HepG2 (cell line): ENCODE data around the gene ADGRG6. TPM values are rescaled to one million over a fixed set of nuclear protein-coding genes. Genes with fewer than 3 reads are reported as not detected.
A peak's percentile ranks its signal among the peaks of the same experiment; 100 is the strongest.

ENCODE experiments used
- ATRX ChIP-seq: sonication (generic); formaldehyde crosslinking; IDR thresholded peaks from 2 replicates; pipeline ENCODE4 v1.4.0; 2020; ENCODE audit warnings: missing genetic modification reagents, borderline replicate concordance
- DNMT3B ChIP-seq: conservative IDR thresholded peaks from 2 replicates; pipeline ENCODE4 v1.6.1; 2016; ENCODE audit warnings: missing biosample characterization, control low read depth
- FOXK2 ChIP-seq: fragments of 450-650 bp; IDR thresholded peaks from 2 replicates; pipeline ENCODE4 v1.6.1; 2016
- GATAD2A ChIP-seq: IDR thresholded peaks from 2 replicates; pipeline ENCODE4 v1.6.1; 2016
- JDP2 ChIP-seq: sonication (generic); formaldehyde crosslinking; IDR thresholded peaks from 2 replicates; pipeline ENCODE4 v1.8.1; 2022; ENCODE audit warnings: missing genetic modification reagents, borderline replicate concordance
- KLF11 ChIP-seq: IDR thresholded peaks from 2 replicates; pipeline ENCODE4 v1.6.1; 2016; ENCODE audit warnings: missing compliant biosample characterization
- KLF13 ChIP-seq: sonication (generic); formaldehyde crosslinking; IDR thresholded peaks from 2 replicates; pipeline ENCODE4 v1.4.0; 2020; ENCODE audit warnings: mild to moderate bottlenecking, missing genetic modification reagents
- KLF9 ChIP-seq: IDR thresholded peaks from 2 replicates; pipeline ENCODE4 v1.6.1; 2016; ENCODE audit warnings: low read depth
- MTA1 ChIP-seq: sonication (generic); formaldehyde crosslinking; IDR thresholded peaks from 2 replicates; pipeline ENCODE4 v1.4.0; 2020; ENCODE audit warnings: missing genetic modification reagents, mild to moderate bottlenecking, borderline replicate concordance
- NFKB2 ChIP-seq: sonication (generic); formaldehyde crosslinking; IDR thresholded peaks from 2 replicates; pipeline ENCODE4 v1.4.0; 2020; ENCODE audit warnings: missing genetic modification reagents, borderline replicate concordance
- NR2C2 ChIP-seq: sonication (generic); formaldehyde crosslinking; IDR thresholded peaks from 2 replicates; pipeline ENCODE4 v1.4.0; 2020; ENCODE audit warnings: missing genetic modification reagents, mild to moderate bottlenecking, moderate library complexity, borderline replicate concordance
- RORA ChIP-seq: sonication (generic); formaldehyde crosslinking; IDR thresholded peaks from 2 replicates; pipeline ENCODE4 v1.5.0; 2020; ENCODE audit warnings: mild to moderate bottlenecking, missing genetic modification reagents, moderate library complexity
- SOX13 ChIP-seq, 3 experiments: fragments of 450-650 bp in 1 of 3; sonication (generic) in 1 of 3; formaldehyde crosslinking in 1 of 3; IDR thresholded peaks in 2 of 3; conservative IDR thresholded peaks in 1 of 3; 2 replicates each; pipeline versions ENCODE4 v1.5.0 to v1.6.1; 2016 to 2020; ENCODE audit warnings: antibody characterized with exemption in 1 of 3, mild to moderate bottlenecking in 1 of 3, missing compliant biosample characterization in 1 of 3, missing genetic modification reagents in 1 of 3, moderate library complexity in 1 of 3
- SP1 ChIP-seq, 2 experiments: fragments of 450-650 bp in 1 of 2; sonication (generic) in 1 of 2; formaldehyde crosslinking in 1 of 2; IDR thresholded peaks; 2 replicates each; pipeline versions ENCODE4 v1.4.0 to v1.6.1; 2016 to 2020; ENCODE audit warnings: missing genetic modification reagents in 1 of 2
- STAG1 ChIP-seq: sonication (generic); formaldehyde crosslinking; IDR thresholded peaks from 2 replicates; pipeline ENCODE4 v1.4.0; 2020; ENCODE audit warnings: missing genetic modification reagents
- ZBTB7A ChIP-seq: sonication (generic); formaldehyde crosslinking; IDR thresholded peaks from 2 replicates; pipeline ENCODE4 v1.8.0; 2022; ENCODE audit warnings: mild to moderate bottlenecking, missing genetic modification reagents
- ZKSCAN5 ChIP-seq: sonication (generic); formaldehyde crosslinking; IDR thresholded peaks from 2 replicates; pipeline ENCODE4 v1.5.1; 2020; ENCODE audit warnings: mild to moderate bottlenecking, missing genetic modification reagents
- ZNF253 ChIP-seq: sonication (generic); formaldehyde crosslinking; IDR thresholded peaks from 2 replicates; pipeline ENCODE4 v1.8.0; 2022; ENCODE audit warnings: mild to moderate bottlenecking, missing genetic modification reagents, borderline replicate concordance
- ZNF33A ChIP-seq: sonication (generic); formaldehyde crosslinking; IDR thresholded peaks from 2 replicates; pipeline ENCODE4 v1.5.1; 2020; ENCODE audit warnings: missing genetic modification reagents, mild to moderate bottlenecking, moderate library complexity, borderline replicate concordance
- ZNF850 ChIP-seq: sonication (generic); formaldehyde crosslinking; conservative IDR thresholded peaks from 2 replicates; pipeline ENCODE4 v1.9.0; 2021; ENCODE audit warnings: mild to moderate bottlenecking, missing genetic modification reagents
- polyA plus RNA-seq, 8 experiments: library from polyadenylated mRNA; depleted of rRNA in 3 of 8; stranded (reverse) in 7 of 8; unstranded in 1 of 8; fragments of >200 nt; fragmentation: Illumina TruSeq in 4 of 8; extraction: Trizol in 4 of 8; gene quantifications; 2 replicates each; pipeline versions ENCODE4 v1.2.1 to v1.2.3, GENCODE V29; 2011 to 2016; ENCODE audit warnings: low read depth in 4 of 8, missing spikeins in 1 of 8, mixed read lengths in 1 of 8; ENCODE audit not compliant: insufficient read depth in 1 of 8
- total RNA-seq, 5 experiments: library from RNA; depleted of rRNA; stranded (reverse); fragments of >200 nt; fragmentation: Illumina TruSeq; extraction: Trizol; gene quantifications; 2 replicates each; pipeline ENCODE4 v1.2.3, GENCODE V29; 2016; ENCODE audit warnings: low read depth in 1 of 5
- TF ChIP-seq, protein P1 (sequence below): sonication (generic); formaldehyde crosslinking; IDR thresholded peaks from 2 replicates; pipeline ENCODE4 v1.4.0; 2020; ENCODE audit warnings: missing genetic modification reagents, borderline replicate concordance
- TF ChIP-seq, protein P2 (sequence below): sonication (generic); formaldehyde crosslinking; IDR thresholded peaks from 2 replicates; pipeline ENCODE4 v1.5.1; 2020; ENCODE audit warnings: mild to moderate bottlenecking, missing genetic modification reagents
- TF ChIP-seq, protein P3 (sequence below): sonication (generic); formaldehyde crosslinking; IDR thresholded peaks from 2 replicates; pipeline ENCODE4 v1.5.0; 2020; ENCODE audit warnings: missing genetic modification reagents

Gene ADGRG6
- total and polyA plus RNA-seq, 2 of the 13 experiments (the other 11 are each of a cell fraction or from before 2014, with no cell fraction given), result 129 to 249 TPM

DNA sequence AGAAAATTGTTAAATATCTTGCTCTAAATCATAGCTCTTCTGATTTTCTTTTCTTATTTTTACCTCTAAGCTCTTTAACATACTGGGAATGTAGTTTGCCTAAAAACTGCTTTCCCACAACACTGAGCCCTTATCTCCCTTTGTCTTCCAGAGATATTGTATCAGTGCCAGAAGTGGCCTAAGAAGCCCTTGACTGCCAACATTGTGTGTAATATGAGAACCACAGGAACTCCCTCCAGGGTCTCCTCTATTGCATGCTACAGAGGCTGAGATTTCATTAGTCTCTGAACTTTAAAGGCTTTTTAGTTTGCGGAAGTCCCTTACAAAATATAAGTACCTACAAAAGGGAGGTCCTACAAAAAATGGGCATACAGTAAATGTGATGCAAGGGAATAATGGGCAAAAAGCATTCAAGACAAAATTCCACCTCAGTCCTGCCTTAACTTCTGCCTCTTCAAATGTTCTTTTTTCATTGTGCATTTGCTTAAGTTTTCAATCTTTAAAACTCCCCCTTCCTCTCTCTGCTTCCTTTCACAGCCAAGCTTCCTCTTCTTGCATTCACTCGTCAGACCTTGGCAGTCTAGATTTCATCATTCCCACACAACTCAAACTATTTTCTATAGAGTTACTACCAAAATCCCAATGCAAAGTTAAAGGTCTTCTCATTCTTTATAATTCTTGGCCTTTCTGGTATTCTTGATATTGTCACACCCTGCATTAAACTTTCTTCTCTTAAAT lies 76.5 kb downstream of the ADGRG6 start (continued):
- TF ChIP-seq JDP2, result no peak
- TF ChIP-seq ZNF33A (CRISPR knock-in tag), result no peak
- TF ChIP-seq GATAD2A (CRISPR knock-in tag), result peak; percentile 94
- TF ChIP-seq KLF13 (CRISPR knock-in tag), result no peak
- TF ChIP-seq ZBTB7A, result no peak
- TF ChIP-seq, protein P1, sequence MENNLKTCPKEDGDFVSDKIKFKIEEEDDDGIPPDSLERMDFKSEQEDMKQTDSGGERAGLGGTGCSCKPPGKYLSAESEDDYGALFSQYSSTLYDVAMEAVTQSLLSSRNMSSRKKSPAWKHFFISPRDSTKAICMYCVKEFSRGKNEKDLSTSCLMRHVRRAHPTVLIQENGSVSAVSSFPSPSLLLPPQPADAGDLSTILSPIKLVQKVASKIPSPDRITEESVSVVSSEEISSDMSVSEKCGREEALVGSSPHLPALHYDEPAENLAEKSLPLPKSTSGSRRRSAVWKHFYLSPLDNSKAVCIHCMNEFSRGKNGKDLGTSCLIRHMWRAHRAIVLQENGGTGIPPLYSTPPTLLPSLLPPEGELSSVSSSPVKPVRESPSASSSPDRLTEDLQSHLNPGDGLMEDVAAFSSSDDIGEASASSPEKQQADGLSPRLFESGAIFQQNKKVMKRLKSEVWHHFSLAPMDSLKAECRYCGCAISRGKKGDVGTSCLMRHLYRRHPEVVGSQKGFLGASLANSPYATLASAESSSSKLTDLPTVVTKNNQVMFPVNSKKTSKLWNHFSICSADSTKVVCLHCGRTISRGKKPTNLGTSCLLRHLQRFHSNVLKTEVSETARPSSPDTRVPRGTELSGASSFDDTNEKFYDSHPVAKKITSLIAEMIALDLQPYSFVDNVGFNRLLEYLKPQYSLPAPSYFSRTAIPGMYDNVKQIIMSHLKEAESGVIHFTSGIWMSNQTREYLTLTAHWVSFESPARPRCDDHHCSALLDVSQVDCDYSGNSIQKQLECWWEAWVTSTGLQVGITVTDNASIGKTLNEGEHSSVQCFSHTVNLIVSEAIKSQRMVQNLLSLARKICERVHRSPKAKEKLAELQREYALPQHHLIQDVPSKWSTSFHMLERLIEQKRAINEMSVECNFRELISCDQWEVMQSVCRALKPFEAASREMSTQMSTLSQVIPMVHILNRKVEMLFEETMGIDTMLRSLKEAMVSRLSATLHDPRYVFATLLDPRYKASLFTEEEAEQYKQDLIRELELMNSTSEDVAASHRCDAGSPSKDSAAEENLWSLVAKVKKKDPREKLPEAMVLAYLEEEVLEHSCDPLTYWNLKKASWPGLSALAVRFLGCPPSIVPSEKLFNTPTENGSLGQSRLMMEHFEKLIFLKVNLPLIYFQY (CRISPR knock-in tag), result peak; percentile 15; the same call in 1 of the 2 replicates
- TF ChIP-seq SOX13 (IDR thresholded peaks at IDR 0.05), result peak; percentile 73; the same call in 1 of the 2 replicates
- peak in 1 of 2 experiments; percentile 97; a peak in 2 of 4 replicates for TF ChIP-seq SOX13 (CRISPR knock-in tag; conservative IDR thresholded peaks at IDR 0.05 in 1 of 2, IDR thresholded peaks at IDR 0.05 in 1 of 2)
- TF ChIP-seq, protein P2, sequence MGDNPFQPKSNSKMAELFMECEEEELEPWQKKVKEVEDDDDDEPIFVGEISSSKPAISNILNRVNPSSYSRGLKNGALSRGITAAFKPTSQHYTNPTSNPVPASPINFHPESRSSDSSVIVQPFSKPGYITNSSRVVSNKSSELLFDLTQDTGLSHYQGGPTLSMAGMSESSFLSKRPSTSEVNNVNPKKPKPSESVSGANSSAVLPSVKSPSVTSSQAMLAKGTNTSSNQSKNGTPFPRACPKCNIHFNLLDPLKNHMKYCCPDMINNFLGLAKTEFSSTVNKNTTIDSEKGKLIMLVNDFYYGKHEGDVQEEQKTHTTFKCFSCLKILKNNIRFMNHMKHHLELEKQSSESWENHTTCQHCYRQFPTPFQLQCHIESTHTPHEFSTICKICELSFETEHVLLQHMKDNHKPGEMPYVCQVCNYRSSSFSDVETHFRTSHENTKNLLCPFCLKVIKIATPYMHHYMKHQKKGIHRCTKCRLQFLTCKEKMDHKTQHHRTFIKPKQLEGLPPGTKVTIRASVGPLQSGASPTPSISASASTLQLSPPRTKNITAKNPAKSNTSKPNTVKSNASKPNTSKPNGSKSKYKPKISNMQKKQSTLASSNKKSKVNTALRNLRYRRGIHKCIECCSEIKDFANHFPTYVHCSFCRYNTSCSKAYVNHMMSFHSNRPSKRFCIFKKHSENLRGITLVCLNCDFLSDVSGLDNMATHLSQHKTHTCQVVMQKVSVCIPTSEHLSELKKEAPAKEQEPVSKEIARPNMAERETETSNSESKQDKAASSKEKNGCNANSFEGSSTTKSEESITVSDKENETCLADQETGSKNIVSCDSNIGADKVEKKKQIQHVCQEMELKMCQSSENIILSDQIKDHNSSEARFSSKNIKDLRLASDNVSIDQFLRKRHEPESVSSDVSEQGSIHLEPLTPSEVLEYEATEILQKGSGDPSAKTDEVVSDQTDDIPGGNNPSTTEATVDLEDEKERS (CRISPR knock-in tag), result no peak
- no peak for TF ChIP-seq ATRX (CRISPR knock-in tag)
- no peak for TF ChIP-seq NR2C2 (CRISPR knock-in tag)
- TF ChIP-seq, protein P3, sequence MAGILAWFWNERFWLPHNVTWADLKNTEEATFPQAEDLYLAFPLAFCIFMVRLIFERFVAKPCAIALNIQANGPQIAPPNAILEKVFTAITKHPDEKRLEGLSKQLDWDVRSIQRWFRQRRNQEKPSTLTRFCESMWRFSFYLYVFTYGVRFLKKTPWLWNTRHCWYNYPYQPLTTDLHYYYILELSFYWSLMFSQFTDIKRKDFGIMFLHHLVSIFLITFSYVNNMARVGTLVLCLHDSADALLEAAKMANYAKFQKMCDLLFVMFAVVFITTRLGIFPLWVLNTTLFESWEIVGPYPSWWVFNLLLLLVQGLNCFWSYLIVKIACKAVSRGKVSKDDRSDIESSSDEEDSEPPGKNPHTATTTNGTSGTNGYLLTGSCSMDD (CRISPR knock-in tag), result no peak
- no peak for TF ChIP-seq FOXK2
- TF ChIP-seq NFKB2 (CRISPR knock-in tag), result no peak
- no peak for TF ChIP-seq SP1 (IDR thresholded peaks at IDR 0.05)
- TF ChIP-seq SP1 (CRISPR knock-in tag; IDR thresholded peaks at IDR 0.05), result no peak
- no peak for TF ChIP-seq STAG1
- TF ChIP-seq ZNF850, result no peak
- no peak for TF ChIP-seq ZNF253 (CRISPR knock-in tag)
- no peak for TF ChIP-seq RORA (CRISPR knock-in tag)
- no peak for TF ChIP-seq KLF9
- TF ChIP-seq ZKSCAN5 (CRISPR knock-in tag), result no peak
- no peak for TF ChIP-seq KLF11 (CRISPR knock-in tag)
- TF ChIP-seq DNMT3B, result no peak
- TF ChIP-seq MTA1 (CRISPR knock-in tag), result no peak
